Stimulated activated CD8-positive, alpha-beta memory T cell treated with anti-CD3 and anti-CD28 coated beads, Interleukin-12 subunit alpha, Interleukin-12 subunit beta, amount 100 ng/mL, for 24 hours (primary cell): ENCODE measurements around the gene ABCC6.
"Not testable (repeated sequence)": the region's sequence is repeated elsewhere in the genome, so short reads cannot be mapped to it uniquely, and the experiment has no call there.

Experiments
- DNase-seq: peaks from one replicate; pipeline ENCODE4 v3.0.0-alpha.2; 2020; ENCODE audit errors: extremely low read depth

Gene ABCC6

GRCh38 chr16:16112450-16113053 is 110.7 kb downstream of the ABCC6 start:
- DNase-seq: no peak

GRCh38 chr16:16111639-16112038 is 111.7 kb downstream of the ABCC6 start:
- no peak for DNase-seq

GRCh38 chr16:16110111-16110490 is 113.2 kb downstream of the ABCC6 start:
- no peak for DNase-seq

- DNase-seq: no peak
Measured at GRCh38 chr16:16109453-16110110, 113.7 kb downstream of the ABCC6 start.

GRCh38 chr16:16108759-16109158 is 114.5 kb downstream of the ABCC6 start:
- DNase-seq: no peak

GRCh38 chr16:16107839-16108238 is 115.5 kb downstream of the ABCC6 start:
- DNase-seq: no peak

GRCh38 chr16:16106466-16106865 is 116.8 kb downstream of the ABCC6 start:
- no peak for DNase-seq

- no peak for DNase-seq
Measured at GRCh38 chr16:16105646-16106045, 117.6 kb downstream of the ABCC6 start.

- DNase-seq: not testable (repeated sequence)
Measured at GRCh38 chr16:16104804-16105141, 118.5 kb downstream of the ABCC6 start.

- DNase-seq: not testable (repeated sequence)
Measured at GRCh38 chr16:16104132-16104803, 119.0 kb downstream of the ABCC6 start.

- no peak for DNase-seq
Measured at GRCh38 chr16:16102738-16103137, 120.6 kb downstream of the ABCC6 start.

- no peak for DNase-seq
Measured at GRCh38 chr16:16101585-16101984, 121.7 kb downstream of the ABCC6 start.

GRCh38 chr16:16100631-16101030 is 122.7 kb downstream of the ABCC6 start:
- DNase-seq: no peak

GRCh38 chr16:16099320-16099719 is 124.0 kb downstream of the ABCC6 start:
- DNase-seq: no peak
